GM23338 (cell line): ENCODE results near the gene FOXF1. TPM values are rescaled to one million over a fixed set of nuclear protein-coding genes. Genes with fewer than 3 reads are reported as not detected.

ENCODE experiments used
- ATAC-seq: fragments of 200-7000 bp; cut with Tn5 transposase; 3 replicates; pipeline ENCODE4 v1.9.1; 2020
- DNase-seq: peaks from one replicate; pipeline ENCODE4 v3.0.0-alpha.2; 2015; ENCODE audit warnings: low spot score
- H2AFZ ChIP-seq: fragments of 200-600 bp; sonication (generic); 2 replicates; pipeline ENCODE4 v1.8.0; 2016; ENCODE audit warnings: antibody characterized with exemption, mild to moderate bottlenecking, moderate library complexity
- H3F3A ChIP-seq: fragments of 200-600 bp; sonication (generic); replicated peaks from 2 replicates; pipeline ENCODE4 v1.8.0; 2017; ENCODE audit warnings: antibody characterized with exemption, mixed run types, low read depth
- H3K27ac ChIP-seq: fragments of 200-600 bp; sonication (generic); 2 replicates; pipeline ENCODE4 v1.6.1; 2016; ENCODE audit warnings: low read depth
- H3K27me3 ChIP-seq: fragments of 200-600 bp; sonication (generic); 2 replicates; pipeline ENCODE4 v1.8.0; 2016; ENCODE audit warnings: mild to moderate bottlenecking, mixed run types, moderate library complexity; ENCODE audit not compliant: insufficient read depth
- H3K36me3 ChIP-seq: fragments of 200-600 bp; sonication (generic); 2 replicates; pipeline ENCODE4 v1.8.0; 2016; ENCODE audit warnings: mild to moderate bottlenecking; ENCODE audit not compliant: insufficient read depth
- H3K4me1 ChIP-seq: fragments of 200-600 bp; sonication (generic); 2 replicates; pipeline ENCODE4 v1.8.0; 2016; ENCODE audit warnings: mild to moderate bottlenecking, moderate library complexity; ENCODE audit not compliant: insufficient read depth
- H3K4me2 ChIP-seq: fragments of 200-600 bp; sonication (generic); 2 replicates; pipeline ENCODE4 v1.7.1; 2017; ENCODE audit warnings: mixed run types
- H3K4me3 ChIP-seq: fragments of 200-600 bp; sonication (generic); 2 replicates; pipeline ENCODE4 v1.6.1; 2016; ENCODE audit warnings: mixed run types
- H3K79me2 ChIP-seq: fragments of 200-600 bp; sonication (generic); replicated peaks from 2 replicates; pipeline ENCODE4 v1.8.0; 2017; ENCODE audit warnings: mild to moderate bottlenecking; ENCODE audit not compliant: insufficient read depth
- H3K9me2 ChIP-seq: fragments of 200-600 bp; sonication (generic); 2 replicates; pipeline ENCODE4 v1.8.0; 2017; ENCODE audit not compliant: insufficient read depth
- H4K20me1 ChIP-seq: fragments of 200-600 bp; sonication (generic); replicated peaks from 2 replicates; pipeline ENCODE4 v1.8.0; 2017; ENCODE audit warnings: mild to moderate bottlenecking; ENCODE audit not compliant: insufficient read depth
- H3K27ac Mint-ChIP-seq: 2 replicates; pipeline ENCODE4 v1.8.0; 2020; ENCODE audit warnings: inconsistent platforms, mild to moderate bottlenecking, moderate library complexity, mixed read lengths
- H3K27me3 Mint-ChIP-seq: 3 replicates; pipeline ENCODE4 v1.8.0; 2022; ENCODE audit warnings: low read depth, mild to moderate bottlenecking, moderate library complexity, mixed read lengths, inconsistent platforms; ENCODE audit not compliant: insufficient read depth, poor library complexity
- H3K36me3 Mint-ChIP-seq: 3 replicates; pipeline ENCODE4 v1.8.0; 2021; ENCODE audit warnings: low read depth, mild to moderate bottlenecking, inconsistent platforms, moderate library complexity, mixed read lengths
- H3K4me1 Mint-ChIP-seq: 3 replicates; pipeline ENCODE4 v1.8.0; 2020; ENCODE audit warnings: mild to moderate bottlenecking, inconsistent platforms, mixed read lengths
- H3K4me3 Mint-ChIP-seq: 3 replicates; pipeline ENCODE4 v1.8.0; 2021; ENCODE audit warnings: moderate library complexity, mild to moderate bottlenecking, inconsistent platforms, mixed read lengths
- H3K9me3 Mint-ChIP-seq: 3 replicates; pipeline ENCODE4 v1.8.0; 2020; ENCODE audit warnings: moderate library complexity, mild to moderate bottlenecking, inconsistent platforms, mixed read lengths
- CREB1 ChIP-seq: fragments of 250-450 bp; sonication (Bioruptor Pico); IDR thresholded peaks from 2 replicates; pipeline ENCODE4 v1.5.0; 2020; ENCODE audit warnings: low read depth, mild to moderate bottlenecking, moderate library complexity
- EZH2 ChIP-seq: fragments of 200-600 bp; sonication (generic); IDR thresholded peaks from one replicate; pipeline ENCODE4 v1.8.0; 2017; ENCODE audit warnings: antibody characterized with exemption, mild to moderate bottlenecking, low read depth; ENCODE audit not compliant: unreplicated experiment
- EZH2phosphoT487 ChIP-seq: fragments of 200-600 bp; sonication (generic); IDR thresholded peaks from one replicate; pipeline ENCODE4 v1.8.1; 2018; ENCODE audit warnings: antibody characterized with exemption; ENCODE audit not compliant: unreplicated experiment
- JUNB ChIP-seq: IDR thresholded peaks from one replicate; pipeline ENCODE4 v1.6.1; 2016; ENCODE audit warnings: antibody characterized with exemption; ENCODE audit not compliant: unreplicated experiment
- NANOG ChIP-seq: IDR thresholded peaks from 2 replicates; pipeline ENCODE4 v1.6.1; 2016; ENCODE audit warnings: antibody characterized with exemption, borderline replicate concordance
- POLR2AphosphoS5 ChIP-seq: IDR thresholded peaks from 2 replicates; pipeline ENCODE4 v1.6.1; 2016; ENCODE audit warnings: antibody characterized with exemption, low read depth
- STAT1 ChIP-seq: IDR thresholded peaks from one replicate; pipeline ENCODE4 v1.6.1; 2016; ENCODE audit warnings: antibody characterized with exemption; ENCODE audit not compliant: unreplicated experiment
- ZNF114 ChIP-seq: fragments of 250-450 bp; sonication (Bioruptor Pico); IDR thresholded peaks from 2 replicates; pipeline ENCODE4 v1.5.0; 2020; ENCODE audit warnings: mild to moderate bottlenecking, moderate library complexity
- ZNF331 ChIP-seq: fragments of 250-450 bp; sonication (Bioruptor Pico); IDR thresholded peaks from 2 replicates; pipeline ENCODE4 v1.5.0; 2020; ENCODE audit warnings: low read depth, mild to moderate bottlenecking, moderate library complexity
- polyA plus RNA-seq: library from polyadenylated mRNA; unstranded; fragments of >200 nt; fragmentation: Nextera tagmentation; extraction: Ambion mirVana; gene quantifications from 2 replicates; pipeline ENCODE4 v1.2.1, GENCODE V29; 2016
- total RNA-seq: library from RNA; depleted of rRNA; stranded (reverse); fragments of >200 nt; shearing (Covaris generic); gene quantifications from 2 replicates; pipeline ENCODE4 v1.2.3, GENCODE V29; 2014
- TF ChIP-seq, protein P1 (sequence below): IDR thresholded peaks from 2 replicates; pipeline ENCODE4 v1.6.1; 2016; ENCODE audit warnings: antibody characterized with exemption
- TF ChIP-seq, protein P2 (sequence below), 2 experiments: fragments of 200-600 bp in 1 of 2; sonication (generic) in 1 of 2; conservative IDR thresholded peaks; 2 replicates each; pipeline versions ENCODE4 v1.5.1 to v1.6.1; 2016 to 2017; ENCODE audit warnings: antibody characterized with exemption in 2 of 2, low read depth in 2 of 2, mild to moderate bottlenecking in 2 of 2, moderate library complexity in 1 of 2
- TF ChIP-seq, protein P3 (sequence below): IDR thresholded peaks from one replicate; pipeline ENCODE4 v1.6.1; 2018; ENCODE audit warnings: antibody characterized with exemption; ENCODE audit not compliant: unreplicated experiment
- TF ChIP-seq, protein P4 (sequence below): fragments of 250-450 bp; sonication (Bioruptor Pico); IDR thresholded peaks from 2 replicates; pipeline ENCODE4 v1.5.0; 2020; ENCODE audit warnings: mild to moderate bottlenecking, moderate library complexity

FOXF1 gene
- total and polyA plus RNA-seq, 2 experiments from 2014 or later = 0.10 to 0.15 TPM

DNA sequence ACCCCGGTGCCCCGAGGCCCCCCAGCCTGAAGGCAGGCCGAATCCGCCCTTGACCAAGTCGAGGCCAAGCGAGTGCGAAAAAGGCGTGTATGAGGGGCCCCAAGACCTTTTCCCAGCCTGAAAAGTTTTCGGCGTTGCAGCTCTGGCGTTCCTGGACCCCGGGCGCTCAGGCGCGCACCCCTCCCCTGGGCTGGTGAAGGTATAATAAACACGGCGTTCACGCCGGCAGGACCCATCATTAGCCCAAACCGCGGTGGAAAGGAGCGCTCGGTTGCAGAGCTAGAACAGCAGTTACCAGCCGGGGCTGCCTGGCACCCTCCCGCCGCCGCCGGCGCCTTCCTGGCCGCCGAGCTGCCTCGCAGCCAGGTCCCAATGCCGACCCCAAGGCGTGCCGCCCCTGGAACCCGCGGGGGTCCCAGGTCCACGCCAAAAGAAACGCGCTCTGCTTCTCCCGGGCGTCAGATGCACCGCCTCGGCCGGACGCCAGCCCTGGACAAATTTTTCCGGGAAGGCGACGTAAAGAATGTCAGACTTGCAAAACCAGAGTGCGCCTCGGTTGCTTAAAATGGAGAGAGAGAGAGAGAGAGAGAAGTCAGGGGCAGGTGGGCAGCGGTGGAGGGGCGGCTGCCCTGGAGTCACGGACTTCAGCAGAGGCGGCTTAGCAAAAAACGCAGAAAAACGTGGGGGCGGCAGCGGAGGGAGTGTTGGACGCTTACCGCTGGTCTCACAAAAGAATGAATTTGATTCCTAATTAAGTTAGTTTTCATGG, 11.5 kb upstream of the FOXF1 start:
- Histone ChIP-seq H2AFZ (no peak overlapping the region), H3K79me2 (no peaks in the 10 kb centered on the region), H3K4me2 (peak overlapping the region; percentile 62), H3F3A (peaks cover 28% of the 10 kb centered on the region), H4K20me1 (peaks cover 29% of the 10 kb centered on the region), H3K27ac (no peak overlapping the region), H3K27me3 (peaks cover 100% of the 10 kb centered on the region), H3K36me3 (no peaks in the 10 kb centered on the region), H3K9me2 (no peaks in the 10 kb centered on the region), H3K4me1 (peaks cover 55% of the 10 kb centered on the region), H3K4me3 (peak overlapping the region; percentile 41; the same call in 1 of the 2 replicates)
- no peak for TF ChIP-seq POLR2AphosphoS5
- no peak for TF ChIP-seq CREB1
- TF ChIP-seq, protein P1, sequence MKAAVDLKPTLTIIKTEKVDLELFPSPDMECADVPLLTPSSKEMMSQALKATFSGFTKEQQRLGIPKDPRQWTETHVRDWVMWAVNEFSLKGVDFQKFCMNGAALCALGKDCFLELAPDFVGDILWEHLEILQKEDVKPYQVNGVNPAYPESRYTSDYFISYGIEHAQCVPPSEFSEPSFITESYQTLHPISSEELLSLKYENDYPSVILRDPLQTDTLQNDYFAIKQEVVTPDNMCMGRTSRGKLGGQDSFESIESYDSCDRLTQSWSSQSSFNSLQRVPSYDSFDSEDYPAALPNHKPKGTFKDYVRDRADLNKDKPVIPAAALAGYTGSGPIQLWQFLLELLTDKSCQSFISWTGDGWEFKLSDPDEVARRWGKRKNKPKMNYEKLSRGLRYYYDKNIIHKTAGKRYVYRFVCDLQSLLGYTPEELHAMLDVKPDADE = no peak
- no peak for TF ChIP-seq ZNF331 (CRISPR knock-in tag)
- TF ChIP-seq, protein P2, sequence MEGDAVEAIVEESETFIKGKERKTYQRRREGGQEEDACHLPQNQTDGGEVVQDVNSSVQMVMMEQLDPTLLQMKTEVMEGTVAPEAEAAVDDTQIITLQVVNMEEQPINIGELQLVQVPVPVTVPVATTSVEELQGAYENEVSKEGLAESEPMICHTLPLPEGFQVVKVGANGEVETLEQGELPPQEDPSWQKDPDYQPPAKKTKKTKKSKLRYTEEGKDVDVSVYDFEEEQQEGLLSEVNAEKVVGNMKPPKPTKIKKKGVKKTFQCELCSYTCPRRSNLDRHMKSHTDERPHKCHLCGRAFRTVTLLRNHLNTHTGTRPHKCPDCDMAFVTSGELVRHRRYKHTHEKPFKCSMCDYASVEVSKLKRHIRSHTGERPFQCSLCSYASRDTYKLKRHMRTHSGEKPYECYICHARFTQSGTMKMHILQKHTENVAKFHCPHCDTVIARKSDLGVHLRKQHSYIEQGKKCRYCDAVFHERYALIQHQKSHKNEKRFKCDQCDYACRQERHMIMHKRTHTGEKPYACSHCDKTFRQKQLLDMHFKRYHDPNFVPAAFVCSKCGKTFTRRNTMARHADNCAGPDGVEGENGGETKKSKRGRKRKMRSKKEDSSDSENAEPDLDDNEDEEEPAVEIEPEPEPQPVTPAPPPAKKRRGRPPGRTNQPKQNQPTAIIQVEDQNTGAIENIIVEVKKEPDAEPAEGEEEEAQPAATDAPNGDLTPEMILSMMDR (conservative IDR thresholded peaks at IDR 0.05; ENCODE audit: low read depth in 2 of 2) = no peak
- TF ChIP-seq, protein P3, sequence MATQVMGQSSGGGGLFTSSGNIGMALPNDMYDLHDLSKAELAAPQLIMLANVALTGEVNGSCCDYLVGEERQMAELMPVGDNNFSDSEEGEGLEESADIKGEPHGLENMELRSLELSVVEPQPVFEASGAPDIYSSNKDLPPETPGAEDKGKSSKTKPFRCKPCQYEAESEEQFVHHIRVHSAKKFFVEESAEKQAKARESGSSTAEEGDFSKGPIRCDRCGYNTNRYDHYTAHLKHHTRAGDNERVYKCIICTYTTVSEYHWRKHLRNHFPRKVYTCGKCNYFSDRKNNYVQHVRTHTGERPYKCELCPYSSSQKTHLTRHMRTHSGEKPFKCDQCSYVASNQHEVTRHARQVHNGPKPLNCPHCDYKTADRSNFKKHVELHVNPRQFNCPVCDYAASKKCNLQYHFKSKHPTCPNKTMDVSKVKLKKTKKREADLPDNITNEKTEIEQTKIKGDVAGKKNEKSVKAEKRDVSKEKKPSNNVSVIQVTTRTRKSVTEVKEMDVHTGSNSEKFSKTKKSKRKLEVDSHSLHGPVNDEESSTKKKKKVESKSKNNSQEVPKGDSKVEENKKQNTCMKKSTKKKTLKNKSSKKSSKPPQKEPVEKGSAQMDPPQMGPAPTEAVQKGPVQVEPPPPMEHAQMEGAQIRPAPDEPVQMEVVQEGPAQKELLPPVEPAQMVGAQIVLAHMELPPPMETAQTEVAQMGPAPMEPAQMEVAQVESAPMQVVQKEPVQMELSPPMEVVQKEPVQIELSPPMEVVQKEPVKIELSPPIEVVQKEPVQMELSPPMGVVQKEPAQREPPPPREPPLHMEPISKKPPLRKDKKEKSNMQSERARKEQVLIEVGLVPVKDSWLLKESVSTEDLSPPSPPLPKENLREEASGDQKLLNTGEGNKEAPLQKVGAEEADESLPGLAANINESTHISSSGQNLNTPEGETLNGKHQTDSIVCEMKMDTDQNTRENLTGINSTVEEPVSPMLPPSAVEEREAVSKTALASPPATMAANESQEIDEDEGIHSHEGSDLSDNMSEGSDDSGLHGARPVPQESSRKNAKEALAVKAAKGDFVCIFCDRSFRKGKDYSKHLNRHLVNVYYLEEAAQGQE = no peak
- TF ChIP-seq STAT1 = no peak
- TF ChIP-seq EZH2phosphoT487 = peak; percentile 95
- no peak for TF ChIP-seq JUNB
- no peak for TF ChIP-seq NANOG
- TF ChIP-seq, protein P4, sequence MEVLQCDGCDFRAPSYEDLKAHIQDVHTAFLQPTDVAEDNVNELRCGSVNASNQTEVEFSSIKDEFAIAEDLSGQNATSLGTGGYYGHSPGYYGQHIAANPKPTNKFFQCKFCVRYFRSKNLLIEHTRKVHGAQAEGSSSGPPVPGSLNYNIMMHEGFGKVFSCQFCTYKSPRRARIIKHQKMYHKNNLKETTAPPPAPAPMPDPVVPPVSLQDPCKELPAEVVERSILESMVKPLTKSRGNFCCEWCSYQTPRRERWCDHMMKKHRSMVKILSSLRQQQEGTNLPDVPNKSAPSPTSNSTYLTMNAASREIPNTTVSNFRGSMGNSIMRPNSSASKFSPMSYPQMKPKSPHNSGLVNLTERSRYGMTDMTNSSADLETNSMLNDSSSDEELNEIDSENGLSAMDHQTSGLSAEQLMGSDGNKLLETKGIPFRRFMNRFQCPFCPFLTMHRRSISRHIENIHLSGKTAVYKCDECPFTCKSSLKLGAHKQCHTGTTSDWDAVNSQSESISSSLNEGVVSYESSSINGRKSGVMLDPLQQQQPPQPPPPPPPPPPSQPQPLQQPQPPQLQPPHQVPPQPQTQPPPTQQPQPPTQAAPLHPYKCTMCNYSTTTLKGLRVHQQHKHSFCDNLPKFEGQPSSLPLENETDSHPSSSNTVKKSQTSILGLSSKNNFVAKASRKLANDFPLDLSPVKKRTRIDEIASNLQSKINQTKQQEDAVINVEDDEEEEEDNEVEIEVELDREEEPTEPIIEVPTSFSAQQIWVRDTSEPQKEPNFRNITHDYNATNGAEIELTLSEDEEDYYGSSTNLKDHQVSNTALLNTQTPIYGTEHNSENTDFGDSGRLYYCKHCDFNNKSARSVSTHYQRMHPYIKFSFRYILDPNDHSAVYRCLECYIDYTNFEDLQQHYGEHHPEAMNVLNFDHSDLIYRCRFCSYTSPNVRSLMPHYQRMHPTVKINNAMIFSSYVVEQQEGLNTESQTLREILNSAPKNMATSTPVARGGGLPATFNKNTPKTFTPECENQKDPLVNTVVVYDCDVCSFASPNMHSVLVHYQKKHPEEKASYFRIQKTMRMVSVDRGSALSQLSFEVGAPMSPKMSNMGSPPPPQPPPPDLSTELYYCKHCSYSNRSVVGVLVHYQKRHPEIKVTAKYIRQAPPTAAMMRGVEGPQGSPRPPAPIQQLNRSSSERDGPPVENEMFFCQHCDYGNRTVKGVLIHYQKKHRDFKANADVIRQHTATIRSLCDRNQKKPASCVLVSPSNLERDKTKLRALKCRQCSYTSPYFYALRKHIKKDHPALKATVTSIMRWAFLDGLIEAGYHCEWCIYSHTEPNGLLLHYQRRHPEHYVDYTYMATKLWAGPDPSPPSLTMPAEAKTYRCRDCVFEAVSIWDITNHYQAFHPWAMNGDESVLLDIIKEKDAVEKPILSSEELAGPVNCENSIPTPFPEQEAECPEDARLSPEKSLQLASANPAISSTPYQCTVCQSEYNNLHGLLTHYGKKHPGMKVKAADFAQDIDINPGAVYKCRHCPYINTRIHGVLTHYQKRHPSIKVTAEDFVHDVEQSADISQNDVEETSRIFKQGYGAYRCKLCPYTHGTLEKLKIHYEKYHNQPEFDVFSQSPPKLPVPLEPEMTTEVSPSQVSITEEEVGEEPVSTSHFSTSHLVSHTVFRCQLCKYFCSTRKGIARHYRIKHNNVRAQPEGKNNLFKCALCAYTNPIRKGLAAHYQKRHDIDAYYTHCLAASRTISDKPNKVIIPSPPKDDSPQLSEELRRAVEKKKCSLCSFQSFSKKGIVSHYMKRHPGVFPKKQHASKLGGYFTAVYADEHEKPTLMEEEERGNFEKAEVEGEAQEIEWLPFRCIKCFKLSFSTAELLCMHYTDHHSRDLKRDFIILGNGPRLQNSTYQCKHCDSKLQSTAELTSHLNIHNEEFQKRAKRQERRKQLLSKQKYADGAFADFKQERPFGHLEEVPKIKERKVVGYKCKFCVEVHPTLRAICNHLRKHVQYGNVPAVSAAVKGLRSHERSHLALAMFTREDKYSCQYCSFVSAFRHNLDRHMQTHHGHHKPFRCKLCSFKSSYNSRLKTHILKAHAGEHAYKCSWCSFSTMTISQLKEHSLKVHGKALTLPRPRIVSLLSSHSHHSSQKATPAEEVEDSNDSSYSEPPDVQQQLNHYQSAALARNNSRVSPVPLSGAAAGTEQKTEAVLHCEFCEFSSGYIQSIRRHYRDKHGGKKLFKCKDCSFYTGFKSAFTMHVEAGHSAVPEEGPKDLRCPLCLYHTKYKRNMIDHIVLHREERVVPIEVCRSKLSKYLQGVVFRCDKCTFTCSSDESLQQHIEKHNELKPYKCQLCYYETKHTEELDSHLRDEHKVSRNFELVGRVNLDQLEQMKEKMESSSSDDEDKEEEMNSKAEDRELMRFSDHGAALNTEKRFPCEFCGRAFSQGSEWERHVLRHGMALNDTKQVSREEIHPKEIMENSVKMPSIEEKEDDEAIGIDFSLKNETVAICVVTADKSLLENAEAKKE (CRISPR knock-in tag) = no peak
- peak; percentile 95 for TF ChIP-seq EZH2
- no peak for TF ChIP-seq ZNF114 (CRISPR knock-in tag)
- 0 out of 3 replicates have a peak, but pooled peaks have one; percentile 1 for ATAC-seq
- Mint-ChIP-seq H3K9me3 (peaks cover 3% of the 10 kb centered on the region; the same call in 2 of the 3 replicates), H3K27ac (no peak overlapping the region), H3K4me1 (peaks cover 46% of the 10 kb centered on the region), H3K27me3 (peaks cover 99% of the 10 kb centered on the region), H3K36me3 (no peaks in the 10 kb centered on the region), H3K4me3 (peak overlapping the region; percentile 32; the same call in 2 of the 3 replicates)
- DNase-seq = no peak
